ENCODE data around the gene XAGE2.

DNA sequence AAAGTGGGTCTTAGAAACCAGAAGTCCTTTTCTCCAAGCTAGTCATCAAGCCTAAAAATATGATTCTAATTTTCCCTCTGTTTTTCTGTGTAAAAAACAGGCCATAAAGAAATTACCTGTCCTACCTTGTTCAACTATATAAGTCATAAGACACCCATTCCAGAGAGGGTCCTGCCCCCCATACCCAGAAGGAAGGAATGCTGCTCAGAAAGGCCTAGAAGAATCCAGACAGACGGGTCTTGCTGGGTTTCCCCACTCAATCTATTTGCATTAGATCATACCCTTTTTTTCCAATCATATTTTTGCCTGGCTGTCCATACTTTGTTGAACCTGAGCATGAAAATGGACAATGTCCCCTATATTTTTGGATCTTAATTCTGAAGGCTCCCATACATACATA is 16.3 kb upstream of the XAGE2 start:
- no peak for TF ChIP-seq POLR2A (IDR thresholded peaks at IDR 0.05)
- no peak for TF ChIP-seq POLR2AphosphoS5 (IDR thresholded peaks at IDR 0.05)
